ENCODE measurements around the gene ZNF598.

Gene ZNF598

DNA sequence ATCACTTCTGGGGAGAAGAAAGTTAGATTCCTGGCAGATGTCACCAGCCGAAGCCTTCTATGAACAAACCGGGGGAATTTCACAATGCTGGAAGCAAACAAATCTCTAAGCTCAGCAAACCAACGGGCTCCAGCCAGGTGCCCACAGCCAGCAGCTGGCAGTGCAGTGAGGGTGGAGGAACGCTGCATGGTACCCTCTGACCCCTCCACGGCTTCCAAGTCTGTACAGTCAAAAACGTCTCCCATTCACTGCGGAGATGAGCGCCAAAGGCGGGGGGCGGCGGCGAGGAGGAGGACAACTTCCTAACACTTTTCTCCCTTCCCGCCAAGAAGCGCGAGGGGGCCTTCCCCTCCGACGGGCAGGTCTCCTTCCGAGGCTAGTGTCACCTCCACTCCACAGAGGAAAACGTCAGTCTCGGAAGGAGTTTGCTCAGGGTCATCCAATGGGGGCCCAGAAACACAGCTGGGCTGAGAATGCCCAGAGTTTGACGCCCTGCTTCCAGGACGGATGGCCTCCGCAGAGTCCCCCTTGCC is 924 bp downstream of the ZNF598 start:
- in situ Hi-C loops (cut with MboI; ENCODE audit: low sequenced_read_pairs) = loop anchor here (25.0 kb wide), 1 partner anchor 479 kb away; the partner anchor contains the start of gene TBC1D24

DNA sequence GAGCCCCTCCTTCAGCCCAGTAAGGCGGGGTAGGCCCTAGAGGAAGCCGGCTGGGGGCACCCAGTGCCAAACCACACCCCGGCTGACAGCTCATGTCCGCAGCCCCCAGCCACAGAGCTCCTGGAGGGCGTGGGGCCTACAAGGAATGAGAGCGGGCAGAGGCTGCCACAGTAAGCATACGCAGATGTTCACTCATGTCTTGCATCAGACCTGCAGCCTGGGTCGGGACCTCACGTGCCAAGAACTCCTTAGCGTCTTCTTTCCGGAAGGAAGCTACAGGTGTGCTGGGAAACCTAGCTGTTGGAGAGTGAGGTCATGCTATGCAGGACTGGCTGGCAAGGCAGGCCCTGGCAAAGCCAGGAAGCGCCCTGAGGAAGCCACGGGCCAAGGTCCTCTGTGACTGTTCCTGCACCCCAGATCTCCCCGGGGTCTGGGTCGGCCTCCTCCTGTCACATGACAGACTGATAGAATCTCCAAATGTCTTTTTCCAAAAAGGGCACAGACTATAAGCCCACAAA is 1.6 kb downstream of the ZNF598 start:
- in situ Hi-C loops (cut with MboI; ENCODE audit: low sequenced_read_pairs) = loop anchor here (25.0 kb wide), 1 partner anchor 479 kb away; the partner anchor contains the start of gene TBC1D24

DNA sequence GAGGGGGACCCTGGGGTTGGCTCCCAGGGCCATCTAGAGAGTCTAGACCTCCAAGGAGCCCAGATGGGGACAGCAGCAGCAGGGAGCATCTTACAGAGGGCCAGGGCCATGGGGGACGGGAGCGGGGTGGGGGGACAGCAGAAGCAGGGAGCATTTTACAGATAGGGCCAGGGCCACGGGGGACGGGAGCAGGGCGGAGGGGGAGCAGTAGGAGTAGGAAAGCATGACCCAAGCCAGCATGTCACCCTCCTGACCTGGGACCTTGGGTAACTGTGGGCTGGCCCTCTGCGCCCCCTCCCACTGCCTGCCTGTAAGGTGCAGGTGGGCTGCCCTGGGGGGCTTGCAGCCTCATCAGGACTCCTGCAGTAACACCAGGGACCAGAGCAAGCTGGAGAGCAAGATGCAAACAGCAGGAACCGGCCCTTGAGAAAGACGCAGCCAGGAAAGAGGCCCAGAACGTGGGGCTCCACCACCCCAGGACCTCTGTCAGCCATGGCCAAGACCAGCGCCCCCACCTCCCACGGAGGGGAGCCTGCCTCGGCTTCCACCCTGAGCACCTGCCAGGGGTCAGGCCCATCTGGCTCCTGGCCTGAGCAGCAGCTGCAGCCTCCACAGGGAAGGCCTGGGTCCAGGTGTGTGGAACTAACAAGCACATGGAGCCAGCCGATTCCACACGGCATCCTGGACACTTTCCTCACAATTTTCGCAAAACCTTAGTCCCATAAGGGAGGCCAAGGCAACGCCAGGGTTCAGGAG is 2.4 kb downstream of the ZNF598 start:
- in situ Hi-C loops (cut with MboI; ENCODE audit: low sequenced_read_pairs) = loop anchor here (25.0 kb wide), 1 partner anchor 480 kb away; the partner anchor contains the start of gene TBC1D24

DNA sequence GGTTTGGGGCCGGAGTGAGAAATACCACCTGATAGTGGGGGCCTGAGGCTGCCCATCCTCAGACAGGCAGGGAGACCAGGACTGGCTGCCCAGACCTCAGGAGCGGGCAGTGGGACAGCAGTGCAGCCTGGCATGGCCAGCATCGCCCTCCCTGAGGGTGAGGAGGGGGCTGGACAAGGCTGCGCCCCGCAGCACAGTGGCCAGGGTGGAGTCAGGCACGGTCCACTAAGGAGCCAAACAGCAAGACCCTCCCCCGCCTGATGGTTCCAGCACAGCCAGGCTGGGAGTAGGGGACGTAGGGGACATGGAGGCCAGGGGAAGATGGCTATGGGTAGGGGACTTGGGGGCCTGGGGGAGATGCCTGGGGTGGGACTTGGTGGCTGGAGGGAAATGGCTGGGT is 3.3 kb downstream of the ZNF598 start:
- in situ Hi-C loops (cut with MboI; ENCODE audit: low sequenced_read_pairs) = loop anchor here (25.0 kb wide), 1 partner anchor 481 kb away; the partner anchor contains the start of gene TBC1D24

DNA sequence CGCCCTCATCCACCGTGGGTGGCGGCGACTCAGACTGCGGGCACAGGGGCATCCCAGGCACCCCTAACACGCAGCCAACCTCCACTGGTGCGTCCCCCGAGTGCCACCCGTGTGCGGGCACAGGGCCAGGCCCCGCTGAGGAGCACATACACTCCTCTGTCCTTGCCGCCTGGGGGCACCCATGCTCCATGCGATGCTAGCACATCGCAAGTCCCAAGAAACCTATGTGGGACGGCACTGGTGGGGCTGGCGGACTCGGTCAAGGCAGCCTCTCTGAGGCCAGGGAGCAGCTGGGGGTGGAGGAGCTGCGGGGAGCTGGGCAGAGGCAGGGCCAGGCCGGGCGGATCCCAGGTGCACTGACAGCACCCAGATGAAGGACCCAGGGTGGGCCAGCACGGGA is 4.0 kb downstream of the ZNF598 start:
- in situ Hi-C loops (cut with MboI; ENCODE audit: low sequenced_read_pairs) = loop anchor here (25.0 kb wide), 1 partner anchor 482 kb away; the partner anchor contains the start of gene TBC1D24

DNA sequence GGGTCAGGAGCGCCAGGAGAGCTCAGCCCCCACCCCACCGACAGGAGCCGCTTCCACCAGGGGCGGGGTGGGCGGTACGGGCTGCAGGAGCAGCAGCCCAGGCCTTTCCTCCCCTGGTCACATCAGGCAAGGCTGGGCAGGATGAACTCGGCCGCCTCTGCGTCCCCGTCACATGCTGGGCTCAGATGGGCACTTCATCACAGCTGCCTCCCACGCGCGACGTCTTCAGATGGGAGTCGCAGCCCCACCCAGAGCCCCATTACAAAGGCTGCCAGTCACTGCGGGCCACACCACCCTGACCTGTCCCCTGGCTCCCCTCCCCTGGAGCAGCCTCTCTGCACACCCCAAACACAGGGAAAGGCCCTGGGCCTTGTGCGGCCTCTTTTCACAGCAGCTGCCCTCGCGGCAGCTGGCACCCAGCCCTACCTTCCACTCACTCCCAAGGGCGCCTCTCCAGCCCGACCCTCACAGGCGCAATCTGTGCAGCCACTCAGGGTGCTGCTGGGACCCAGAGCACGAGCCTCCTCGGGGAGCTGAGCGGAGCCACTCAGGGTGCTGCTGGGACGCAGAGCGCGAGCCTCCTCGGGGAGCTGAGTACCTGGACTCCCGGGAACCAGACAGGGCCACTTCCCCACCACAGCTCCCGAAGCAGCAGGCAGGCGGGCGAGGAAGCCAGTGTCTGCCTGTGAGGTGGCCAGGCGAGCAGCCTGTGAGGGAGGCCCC is 4.7 kb downstream of the ZNF598 start:
- in situ Hi-C loops (cut with MboI; ENCODE audit: low sequenced_read_pairs) = loop anchor here (25.0 kb wide), 1 partner anchor 482 kb away; the partner anchor contains the start of gene TBC1D24

DNA sequence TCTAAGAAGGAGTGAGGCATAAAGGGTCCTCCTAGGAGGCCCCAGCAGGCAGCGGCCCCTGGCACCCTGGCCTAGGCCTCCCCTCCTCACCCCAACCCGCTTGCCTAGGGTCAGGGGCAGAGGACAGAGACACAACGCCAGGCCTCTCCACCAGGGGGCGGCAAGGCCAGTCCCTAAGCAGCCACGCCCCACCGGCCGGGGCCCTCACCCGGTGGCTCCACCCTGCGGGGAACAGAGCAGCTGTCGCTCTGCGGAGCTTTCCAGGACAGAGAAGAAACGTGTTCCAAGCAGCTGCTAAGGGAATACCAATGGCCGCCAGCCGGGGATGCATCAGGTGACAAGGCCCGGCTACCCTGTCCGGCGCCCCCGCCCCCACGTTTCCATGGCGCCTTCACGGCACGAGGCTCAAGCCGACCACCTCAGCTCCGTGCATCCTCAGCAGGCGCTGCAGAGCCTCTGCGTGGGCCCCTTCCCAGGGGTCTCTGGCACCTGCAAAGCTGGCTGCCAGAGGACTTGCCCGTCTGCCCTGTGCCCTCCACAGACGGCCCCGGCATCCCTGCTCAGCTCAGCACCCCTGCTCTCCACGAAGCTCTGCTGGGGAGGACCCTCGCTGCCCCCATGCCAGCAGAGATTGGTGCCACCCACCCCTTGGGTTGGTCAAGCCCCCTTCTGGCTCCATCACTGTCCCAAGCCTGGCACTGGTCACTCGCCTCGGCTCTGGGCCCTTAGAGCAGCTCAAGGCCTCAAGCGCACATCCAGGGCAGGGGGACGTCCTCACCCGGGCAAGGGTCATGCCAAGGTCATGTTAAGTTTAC is 5.6 kb downstream of the ZNF598 start:
- in situ Hi-C loops (cut with MboI; ENCODE audit: low sequenced_read_pairs) = loop anchor here (25.0 kb wide), 1 partner anchor 483 kb away; the partner anchor contains the start of gene TBC1D24

DNA sequence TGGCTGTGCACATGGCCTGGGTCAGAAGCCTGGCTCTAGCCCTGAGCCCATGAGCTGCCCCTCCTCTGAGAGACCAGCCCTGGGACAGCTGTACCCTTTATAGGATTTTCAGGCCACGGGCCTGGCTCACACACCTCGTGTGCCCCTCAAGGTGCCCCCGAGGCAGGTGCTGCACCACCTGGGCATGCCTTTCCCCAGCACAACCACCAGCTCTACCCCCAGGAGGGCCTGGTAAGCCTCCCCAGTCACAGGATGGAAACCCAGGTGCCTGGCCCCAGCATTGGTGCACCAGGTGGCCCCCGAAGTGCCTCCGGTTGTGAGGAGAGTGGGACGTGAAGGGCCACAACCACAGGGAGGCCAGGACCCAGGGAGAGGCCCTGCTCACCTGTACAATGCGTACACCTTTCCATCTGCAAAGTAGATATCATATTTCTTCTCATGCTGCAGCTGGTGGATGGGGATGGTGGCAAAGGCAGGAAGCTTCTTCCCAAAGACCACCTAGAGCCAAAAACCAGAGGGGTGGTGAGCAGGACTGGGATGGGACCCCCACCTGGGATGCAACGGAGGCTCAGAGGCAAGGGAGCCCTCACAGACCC is 6.3 kb downstream of the ZNF598 start:
- in situ Hi-C loops (cut with MboI; ENCODE audit: low sequenced_read_pairs) = loop anchor here (25.0 kb wide), 1 partner anchor 484 kb away; the partner anchor contains the start of gene TBC1D24

DNA sequence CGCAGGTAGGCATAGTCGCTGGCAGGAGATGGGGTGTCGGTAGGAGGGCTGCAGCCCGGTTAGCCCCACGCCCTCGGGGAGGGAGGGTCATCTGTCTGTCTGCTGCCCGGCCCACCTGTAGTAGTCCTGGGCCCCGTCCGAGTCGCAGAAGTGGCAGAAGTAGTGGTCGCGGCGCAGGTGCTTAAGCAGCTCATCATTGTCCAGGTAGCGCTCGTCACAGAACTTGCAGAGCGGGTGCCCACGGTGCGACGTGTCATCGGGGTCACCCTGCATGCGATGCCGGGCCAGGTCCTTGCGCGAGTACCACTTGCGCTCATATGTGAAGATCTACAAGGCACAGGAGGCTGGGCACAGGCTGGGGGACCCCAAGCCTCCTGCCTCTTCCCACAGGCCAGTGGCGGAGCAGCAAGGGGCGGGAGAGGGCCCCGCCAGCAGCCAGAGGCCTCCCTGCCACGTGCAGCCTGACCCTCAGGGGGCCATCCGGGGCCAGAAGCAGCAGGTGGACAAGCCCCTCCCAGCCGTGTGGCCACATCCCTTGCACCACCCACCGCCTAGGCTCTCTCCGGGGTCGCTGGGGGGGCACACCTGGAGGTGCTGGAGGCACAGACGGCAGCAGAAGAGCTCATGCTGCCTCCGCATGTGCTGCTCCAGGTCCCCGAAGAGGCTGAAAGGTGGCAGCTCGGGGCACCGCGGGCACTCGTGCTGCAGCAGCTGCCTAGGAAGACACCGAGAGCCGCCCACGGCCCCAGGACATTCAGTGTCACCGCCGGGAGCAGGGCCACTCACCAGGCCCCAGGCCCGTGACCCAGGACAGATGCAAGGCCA is 7.0 kb downstream of the ZNF598 start:
- in situ Hi-C loops (cut with MboI; ENCODE audit: low sequenced_read_pairs) = loop anchor here (25.0 kb wide), 1 partner anchor 485 kb away; the partner anchor contains the start of gene TBC1D24

DNA sequence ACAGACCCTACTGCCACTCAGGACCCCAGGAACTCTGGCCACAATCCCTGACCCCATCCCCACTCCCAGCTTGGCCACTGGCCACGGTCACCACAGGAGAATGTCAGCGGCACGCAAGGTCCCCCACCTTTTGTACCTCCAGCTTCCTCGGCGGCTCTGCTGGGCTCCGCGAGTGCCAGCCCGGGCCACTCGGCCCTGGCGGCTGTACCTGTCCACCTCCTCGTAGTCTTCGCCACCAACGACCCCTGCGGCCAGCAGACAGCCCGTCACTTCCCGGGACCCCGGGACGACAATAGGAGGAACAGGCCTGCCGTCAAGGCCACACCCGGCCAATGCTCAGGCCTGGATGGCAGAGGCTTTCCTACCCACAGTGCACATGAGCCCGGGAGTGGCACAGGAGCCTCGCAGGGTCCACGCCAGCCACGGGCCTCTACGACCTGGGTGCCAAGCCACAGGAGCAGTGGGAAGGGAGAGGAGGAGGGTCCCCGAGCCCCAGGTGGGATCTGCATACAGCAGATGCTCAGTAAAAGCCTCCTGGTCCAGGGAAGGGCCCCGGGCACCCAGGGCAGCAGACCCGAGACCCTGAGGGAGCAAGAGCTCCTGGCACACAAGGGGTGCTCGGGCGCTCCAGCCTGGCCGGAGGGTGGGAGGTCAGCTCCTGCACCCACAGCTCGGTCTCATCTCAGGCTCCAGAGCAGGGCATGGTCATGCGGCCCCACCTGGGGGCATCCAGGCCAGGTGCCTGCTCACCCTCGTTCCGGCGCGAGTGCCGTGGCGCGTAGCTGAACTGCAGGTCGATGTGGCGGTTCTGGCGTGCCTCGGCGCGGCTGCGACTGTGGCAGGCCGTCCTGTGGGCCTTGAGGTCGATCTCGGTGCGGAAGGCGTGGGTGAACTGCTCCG is 7.9 kb downstream of the ZNF598 start:
- in situ Hi-C loops (cut with MboI; ENCODE audit: low sequenced_read_pairs) = loop anchor here (25.0 kb wide), 1 partner anchor 486 kb away; the partner anchor contains the start of gene TBC1D24

DNA sequence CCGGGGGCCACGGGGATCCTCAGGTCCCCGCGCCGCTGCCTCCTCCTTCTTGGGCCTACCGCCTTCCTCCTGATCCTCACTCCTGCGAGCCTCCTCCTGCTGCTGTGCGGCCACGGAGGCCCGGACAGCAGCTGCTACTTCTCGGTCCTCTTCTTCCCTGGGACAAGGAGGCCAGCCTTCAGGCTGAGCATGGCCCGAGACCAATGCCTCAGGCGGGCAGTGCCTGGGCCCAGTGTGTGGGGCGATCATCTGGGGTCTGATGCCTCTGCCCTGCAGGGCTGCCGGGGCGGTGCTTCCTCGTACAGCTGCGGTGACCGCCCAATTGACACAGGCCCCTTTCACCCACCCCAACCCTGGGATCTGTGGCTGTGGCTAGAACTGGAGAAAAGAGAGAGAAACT is 8.6 kb downstream of the ZNF598 start:
- in situ Hi-C loops (cut with MboI; ENCODE audit: low sequenced_read_pairs) = loop anchor here (25.0 kb wide), 1 partner anchor 486 kb away; the partner anchor contains the start of gene TBC1D24

DNA sequence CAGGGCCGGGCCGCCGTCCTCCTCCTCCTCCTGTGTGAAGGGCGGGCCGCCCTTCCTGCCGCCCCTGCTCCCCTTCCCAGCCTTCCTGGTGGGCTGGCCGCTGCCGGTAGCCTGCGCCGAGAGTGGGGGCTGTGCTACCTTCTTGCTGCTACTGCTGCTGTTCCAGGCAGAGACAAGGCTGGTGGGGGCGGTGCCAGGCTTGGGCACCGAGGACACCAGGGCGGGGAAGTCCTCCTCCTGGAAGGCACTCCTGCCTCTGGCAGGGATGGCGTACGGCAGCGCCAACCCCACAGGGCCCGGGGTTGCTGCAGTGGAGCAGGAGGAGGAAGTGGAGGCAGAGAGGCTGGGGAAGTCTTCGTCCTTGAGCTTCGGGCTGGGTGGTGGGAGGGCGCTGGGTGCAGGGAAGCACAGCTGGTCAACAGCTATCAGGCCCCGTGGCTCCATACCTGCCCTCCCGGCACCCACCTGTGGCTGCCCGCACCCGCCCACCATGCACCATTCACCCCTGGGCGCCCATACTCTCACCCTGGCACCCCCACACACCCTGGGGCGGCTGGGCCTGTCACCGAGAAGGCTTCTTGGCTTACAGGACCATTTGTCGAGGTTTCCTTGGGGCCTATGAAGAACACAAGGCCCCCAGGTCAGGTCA is 9.6 kb downstream of the ZNF598 start:
- in situ Hi-C loops (cut with MboI; ENCODE audit: low sequenced_read_pairs) = loop anchor here (25.0 kb wide), 1 partner anchor 487 kb away; the partner anchor contains the start of gene TBC1D24

DNA sequence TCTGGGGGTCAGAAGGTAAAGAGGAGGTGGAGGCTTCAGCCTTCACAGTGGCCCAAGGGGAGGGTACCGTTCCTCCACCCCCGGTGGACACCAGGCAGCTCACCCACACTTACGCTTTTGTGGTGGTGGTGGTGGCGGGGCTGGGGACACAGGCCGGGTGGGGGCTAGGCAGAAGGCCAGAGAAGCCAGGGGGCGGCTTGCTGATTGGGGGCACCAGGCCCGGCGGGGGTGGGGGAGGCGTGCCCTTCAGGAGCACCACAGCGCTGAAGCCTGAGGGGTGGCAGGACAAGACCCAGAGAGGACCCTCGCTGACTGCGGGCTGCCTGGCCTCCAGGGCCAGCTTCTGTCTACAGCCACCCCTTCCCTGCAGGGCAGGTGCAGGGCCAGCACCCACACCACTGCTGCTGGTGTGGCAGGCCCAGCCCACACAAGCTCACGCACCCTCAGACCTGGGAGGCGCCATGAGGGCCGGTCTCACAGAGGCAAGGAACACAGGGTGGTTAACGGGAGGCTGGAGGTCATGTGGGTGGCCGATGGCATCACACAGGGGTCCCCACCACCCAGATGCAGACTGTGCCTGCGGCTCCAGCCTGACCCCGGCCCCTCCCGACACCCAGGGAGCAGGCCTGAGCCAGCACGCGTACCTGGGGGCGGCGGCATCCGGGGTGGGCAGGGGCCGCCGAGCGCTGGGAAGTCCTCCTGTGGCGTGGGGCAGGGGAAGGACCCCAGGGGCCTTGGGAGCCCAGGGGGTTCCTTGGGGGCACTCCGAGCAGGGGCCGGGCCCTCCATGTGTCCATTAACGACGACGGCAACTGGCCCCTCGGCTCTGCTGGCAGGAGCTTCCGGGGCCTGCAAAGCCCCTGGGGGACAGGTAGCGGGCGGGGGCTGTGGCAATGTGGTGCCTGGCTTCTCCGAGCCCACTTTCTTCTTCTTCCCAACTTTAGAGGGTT is 10.5 kb downstream of the ZNF598 start:
- in situ Hi-C loops (cut with MboI; ENCODE audit: low sequenced_read_pairs) = no loop called here

DNA sequence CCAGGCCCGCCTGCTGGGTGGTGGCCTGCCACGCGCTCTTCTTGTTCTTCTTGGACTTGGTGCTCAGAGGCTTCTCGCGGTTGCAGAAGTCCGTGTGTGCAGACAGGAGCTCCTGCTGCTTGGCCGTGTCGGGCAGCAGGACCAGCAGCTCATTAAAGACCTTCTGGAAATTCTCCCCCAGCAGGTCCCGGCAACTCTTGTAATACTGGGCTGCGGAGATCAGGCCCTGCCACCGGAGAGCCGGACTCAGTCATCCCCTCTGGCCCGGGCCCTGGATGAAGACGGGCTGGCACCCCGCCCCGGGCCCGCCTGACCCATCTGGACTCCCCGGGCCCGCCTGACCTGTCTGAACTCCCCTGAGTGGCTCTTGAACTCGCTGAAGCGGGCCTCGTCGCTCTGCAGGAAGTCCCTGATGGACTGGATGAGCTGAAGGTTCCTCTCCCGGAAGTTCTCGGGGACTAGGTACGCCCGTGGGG is 11.2 kb downstream of the ZNF598 start:
- in situ Hi-C loops (cut with MboI; ENCODE audit: low sequenced_read_pairs) = no loop called here

DNA sequence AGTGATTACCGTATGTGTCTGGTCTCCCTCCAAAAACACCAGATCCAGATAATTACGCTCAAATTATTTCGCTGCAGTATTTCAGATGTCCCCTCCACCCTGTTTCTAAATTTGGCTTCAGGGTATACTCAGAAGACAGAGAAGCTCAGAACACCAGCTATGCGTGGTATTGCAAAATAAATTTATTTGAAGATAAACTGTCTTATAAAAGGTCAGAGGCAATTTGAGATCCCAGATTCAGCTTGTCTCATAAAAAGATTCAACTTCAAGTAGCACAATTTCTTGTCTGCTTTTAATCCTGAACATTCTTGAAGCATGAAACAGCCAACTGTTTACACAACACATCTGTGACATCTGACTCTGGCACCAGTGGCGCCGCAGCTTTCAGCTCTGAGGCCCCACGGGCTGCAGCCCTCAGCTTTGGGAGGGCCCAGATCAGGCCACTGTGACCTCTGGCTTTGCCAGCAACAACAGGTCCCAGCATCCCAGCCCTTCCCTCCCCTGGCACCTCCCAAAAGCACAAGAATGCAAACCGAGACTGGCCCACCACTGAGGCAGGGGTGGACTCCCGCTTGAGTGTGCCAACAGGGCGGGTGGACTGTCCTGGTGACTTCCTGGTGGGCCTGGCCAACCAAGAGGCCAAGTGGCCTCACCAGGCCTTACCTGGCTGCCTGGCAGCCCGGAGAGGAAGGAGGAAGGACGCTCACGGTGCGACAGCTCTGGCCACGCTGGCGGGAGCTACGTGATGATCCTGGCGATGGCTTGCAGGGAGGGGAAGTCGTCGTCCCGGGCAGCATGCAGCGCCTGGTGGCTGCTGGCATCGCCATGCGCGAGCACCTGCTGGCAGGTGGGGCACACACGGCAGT is 11.9 kb downstream of the ZNF598 start:
- in situ Hi-C loops (cut with MboI; ENCODE audit: low sequenced_read_pairs) = no loop called here

Data from HL-60/S4 treated with retinoic acid at 250 ng/mL for 4 days and 3 days (cell line).